Measurements from ENCODE around the gene RTL1.

The RTL1 gene

DNA sequence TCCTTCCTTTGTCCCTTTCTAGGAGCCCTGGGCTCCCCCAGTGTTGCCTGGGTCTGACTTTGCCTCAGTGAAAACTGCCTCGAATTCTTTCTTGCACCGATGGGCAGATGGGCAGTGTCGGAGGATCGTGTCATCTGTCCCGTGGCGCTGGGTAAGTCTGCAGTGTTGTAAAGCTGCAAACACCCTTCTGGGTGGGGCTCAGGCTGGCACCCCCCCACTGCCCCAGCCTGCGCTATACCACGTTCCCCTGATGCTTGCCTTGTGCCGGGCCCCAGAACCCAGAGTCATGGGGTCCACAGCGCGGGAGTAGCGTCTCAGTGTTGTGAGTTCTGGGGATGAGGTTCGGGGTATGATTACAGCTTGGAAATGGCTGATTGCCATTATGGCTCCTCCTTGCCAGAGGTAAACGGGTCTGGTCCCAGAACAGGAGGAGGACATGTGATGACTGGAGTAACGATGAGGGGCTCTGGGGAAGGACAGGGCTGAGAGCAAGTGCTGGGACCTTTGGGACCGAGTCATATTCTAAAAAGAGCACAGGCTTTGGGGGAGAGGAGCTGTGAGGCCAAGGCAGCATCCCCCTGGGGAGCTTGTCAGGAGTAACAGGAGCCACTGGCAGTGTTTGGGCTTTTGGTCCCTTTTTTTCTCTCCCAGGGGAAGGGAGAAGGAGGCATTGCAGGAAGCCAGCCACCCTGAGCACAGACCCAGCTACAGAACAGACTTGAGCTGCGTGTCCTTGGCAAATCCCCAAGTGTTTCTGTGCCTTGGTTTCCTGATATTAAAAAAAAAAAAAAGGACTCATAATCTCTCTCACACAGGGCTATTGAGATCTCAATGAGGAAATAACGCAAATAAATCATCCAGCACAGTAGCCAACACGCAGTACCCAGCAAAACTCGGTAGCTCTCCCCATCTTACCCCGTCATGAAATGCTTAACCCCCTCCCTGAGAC lies 4.3 kb downstream of the RTL1 start:
- no peak for DNase-seq (ENCODE audit: low spot score)

- no peak for DNase-seq (ENCODE audit: low spot score)
Observed at GRCh38 chr14:100898465-100898864, 5.1 kb downstream of the RTL1 start.

- no peak for DNase-seq (ENCODE audit: low spot score)
Observed at GRCh38 chr14:100896369-100897060, 7.0 kb downstream of the RTL1 start.

- no peak for DNase-seq (ENCODE audit: low spot score)
Observed at GRCh38 chr14:100895411-100895810, 8.1 kb downstream of the RTL1 start.

DNA sequence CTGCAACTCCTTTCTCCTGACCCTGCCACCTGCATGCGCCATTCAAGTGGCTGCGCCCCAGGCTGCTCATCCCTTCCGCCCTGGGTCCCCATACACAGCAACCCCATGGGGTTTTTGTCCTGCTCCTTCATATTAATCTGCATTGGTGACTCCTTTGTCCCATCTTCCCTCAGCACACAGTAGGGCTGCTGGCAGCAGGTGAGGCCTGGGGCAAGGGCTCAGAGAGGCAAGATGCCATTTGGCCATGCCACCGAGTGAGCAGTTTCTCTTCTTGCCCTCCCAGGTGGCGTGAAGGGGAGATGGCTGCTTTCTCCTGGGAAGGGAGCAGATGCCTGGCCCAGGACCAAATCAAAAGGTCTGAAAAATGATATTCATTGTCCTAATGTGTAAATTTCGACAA lies 9.1 kb downstream of the RTL1 start:
- DNase-seq (ENCODE audit: low spot score), result no peak

GRCh38 chr14:100893760-100894159 lies 9.8 kb downstream of the RTL1 start:
- no peak for DNase-seq (ENCODE audit: low spot score)

DNA sequence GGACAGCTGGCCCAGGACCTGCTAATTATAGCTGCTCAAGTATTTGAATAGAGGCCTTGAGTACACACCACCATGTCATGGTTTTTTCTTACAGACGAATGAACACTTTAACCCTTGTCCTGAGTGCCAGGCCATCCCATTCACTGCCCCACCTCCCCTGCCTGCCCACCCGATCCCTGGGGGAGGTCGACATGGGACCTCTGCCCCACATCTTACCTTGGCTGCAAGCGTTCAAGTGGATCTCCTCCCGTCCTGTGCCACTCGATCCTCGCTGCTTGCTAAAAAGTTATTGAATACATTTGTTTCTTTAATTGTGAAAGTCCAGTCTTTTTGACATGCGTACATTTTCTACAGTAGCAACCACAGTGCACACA lies 10.3 kb downstream of the RTL1 start:
- DNase-seq (ENCODE audit: low spot score), result no peak

DNA sequence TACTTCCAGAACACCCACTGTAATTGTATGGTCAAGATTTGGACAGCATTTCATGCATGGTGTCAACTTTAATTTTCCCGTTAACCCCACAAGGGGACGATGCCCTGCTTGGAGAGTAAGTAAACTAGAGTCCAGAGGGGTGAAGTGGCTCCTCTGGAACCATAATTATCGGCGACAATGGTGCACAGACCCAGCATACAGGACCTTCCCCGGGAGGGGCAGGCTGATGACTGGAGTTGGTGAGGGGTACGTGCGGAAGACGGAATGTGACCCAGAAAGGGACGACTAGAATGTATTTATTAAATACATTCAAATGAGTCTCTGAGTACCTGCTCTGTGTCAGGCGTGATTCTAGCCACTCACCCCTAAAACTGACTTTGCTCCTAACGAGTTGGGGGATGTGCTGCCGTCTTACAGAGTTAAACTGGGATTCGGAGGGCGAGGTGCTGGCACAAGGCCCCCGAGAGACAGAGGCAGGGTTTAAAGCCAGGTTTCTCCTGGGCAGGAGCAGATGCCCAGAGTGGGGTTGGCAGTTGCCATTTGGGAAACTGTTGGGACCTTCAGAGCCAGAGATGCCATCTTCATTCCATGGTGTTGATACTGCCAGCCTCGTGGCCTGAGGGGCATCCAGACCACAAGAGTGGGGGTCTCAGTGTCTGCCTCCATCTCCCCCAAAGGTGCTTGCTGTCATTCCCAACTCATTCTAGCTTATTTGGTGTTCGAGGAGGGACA lies 10.9 kb downstream of the RTL1 start:
- no peak for DNase-seq (ENCODE audit: low spot score)

- no peak for DNase-seq (ENCODE audit: low spot score)
Observed at GRCh38 chr14:100891501-100892445, 11.7 kb downstream of the RTL1 start.

GRCh38 chr14:100891051-100891450 lies 12.5 kb downstream of the RTL1 start:
- no peak for DNase-seq (ENCODE audit: low spot score)

GRCh38 chr14:100890061-100890850 lies 13.3 kb downstream of the RTL1 start:
- no peak for DNase-seq (ENCODE audit: low spot score)

- DNase-seq (ENCODE audit: low spot score), result no peak
Observed at GRCh38 chr14:100889641-100890040, 13.9 kb downstream of the RTL1 start.

- no peak for DNase-seq (ENCODE audit: low spot score)
Observed at GRCh38 chr14:100888789-100889315, 14.7 kb downstream of the RTL1 start.

GRCh38 chr14:100887728-100888335 lies 15.7 kb downstream of the RTL1 start:
- no peak for DNase-seq (ENCODE audit: low spot score)

DNA sequence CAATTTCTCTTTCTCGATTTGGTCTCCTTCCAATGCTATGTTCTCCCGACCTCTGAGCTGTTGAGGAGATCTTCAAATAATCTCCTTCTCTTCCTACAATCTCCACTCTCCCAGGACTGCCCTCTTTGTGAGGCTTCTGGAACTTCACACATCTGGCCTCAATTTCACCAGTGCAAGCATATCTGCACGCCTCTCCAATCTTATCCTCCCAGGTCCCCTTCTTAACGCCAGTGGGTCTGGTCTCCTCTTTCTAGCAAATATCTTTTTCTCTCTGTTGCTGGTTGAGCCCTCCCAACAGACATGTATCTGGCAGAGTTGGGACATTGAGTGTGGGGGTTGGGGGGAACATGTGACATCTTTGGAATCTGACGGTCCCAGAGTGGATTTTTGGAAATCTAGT lies 17.9 kb downstream of the RTL1 start:
- DNase-seq (ENCODE audit: low spot score), result no peak

GRCh38 chr14:100885196-100885595 lies 18.3 kb downstream of the RTL1 start:
- no peak for DNase-seq (ENCODE audit: low spot score)

GRCh38 chr14:100884456-100884855 lies 19.1 kb downstream of the RTL1 start:
- DNase-seq (ENCODE audit: low spot score), result no peak

DNA sequence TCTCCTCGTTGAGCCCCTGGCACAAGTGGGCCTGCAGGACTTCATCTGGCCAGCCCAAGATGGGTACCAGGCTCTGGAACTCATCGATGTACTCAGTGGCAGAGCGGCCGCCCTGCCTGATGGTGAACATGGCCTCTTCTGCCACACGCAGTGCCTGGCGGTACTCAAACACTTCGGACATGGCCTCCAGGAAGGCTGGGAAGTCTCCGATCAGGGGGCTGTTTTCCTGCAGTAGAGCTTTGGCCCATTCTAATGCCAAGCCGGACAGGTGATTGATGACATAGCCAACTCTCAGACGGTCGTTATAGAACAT lies 19.8 kb downstream of the RTL1 start:
- no peak for DNase-seq (ENCODE audit: low spot score)

DNA sequence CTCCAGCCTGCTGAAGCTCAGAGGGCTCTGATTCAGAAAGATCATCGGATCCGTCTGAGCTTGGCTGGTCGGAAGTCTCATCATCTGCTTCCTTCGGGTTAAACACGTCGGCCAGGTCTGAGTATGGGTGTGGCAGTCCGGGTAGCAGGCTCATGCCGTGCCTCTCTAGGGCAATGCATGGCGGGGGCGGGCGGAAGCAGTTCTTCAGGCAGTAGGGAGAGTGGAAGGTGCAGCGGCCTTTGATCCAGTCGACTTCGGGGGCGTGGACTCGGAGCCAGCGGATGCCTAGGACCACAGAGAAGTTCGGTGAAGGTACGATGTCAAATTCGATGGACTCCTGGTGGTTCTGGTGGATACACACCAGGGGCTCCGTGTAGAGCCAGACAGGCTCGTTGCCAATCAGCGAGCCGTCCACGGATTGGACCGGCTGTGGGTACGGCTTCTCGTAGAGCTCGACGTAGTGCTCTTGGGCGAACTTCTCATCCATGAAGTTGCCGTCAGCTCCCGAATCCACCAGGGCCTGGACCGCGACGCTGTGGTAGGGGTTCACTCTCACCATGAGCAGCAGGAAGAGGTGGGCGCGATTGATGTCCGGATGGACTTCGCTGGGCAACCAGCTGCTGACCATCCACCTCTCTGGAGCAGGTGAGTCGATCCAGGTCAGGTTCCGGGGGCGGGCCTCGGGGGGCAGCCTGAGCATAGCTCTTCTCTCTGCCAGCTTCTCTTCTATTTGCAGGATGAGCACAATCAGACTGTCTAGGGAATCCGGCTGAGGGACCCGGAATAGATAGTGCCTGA lies 20.3 kb downstream of the RTL1 start:
- DNase-seq (ENCODE audit: low spot score), result no peak

All from globus pallidus (tissue), 1 donor.